Endothelial cell of umbilical vein (primary cell): ENCODE measurements around the gene CCT6B. TPM values are rescaled to one million over a fixed set of nuclear protein-coding genes. Genes with fewer than 3 reads are reported as not detected.

Experiments used
- BruUV-seq: library from RNA; stranded (reverse); fragments of 400-500 nt; replicated peaks from 2 replicates; lab custom pipeline; 2021; lab: Mats Ljungman, UMichigan
- CTCF ChIA-PET: fragments of 300-600, 350-600 bp; sonication (Branson Sonifier 250); formaldehyde crosslinking; loops from one replicate; lab custom pipeline; 2021; ENCODE audit warnings: antibody characterized with exemption, inconsistent platforms; lab: Charles Lee
- POLR2A ChIA-PET: fragments of 300-600, 350-600 bp; sonication (Branson Sonifier 250); formaldehyde crosslinking; loops from one replicate; lab custom pipeline; 2021; ENCODE audit warnings: antibody characterized with exemption, inconsistent platforms; lab: Charles Lee
- DNase-seq: peaks from one replicate; pipeline ENCODE4 v3.0.0-alpha.2; 2011; ENCODE audit warnings: low read depth, low spot score
- FAIRE-seq: peaks from 2 replicates; lab custom pipeline; 2011; peaks lifted over from hg19 to GRCh38; lab: Jason Lieb, UNC
- H2AFZ ChIP-seq: 2 replicates; pipeline ENCODE4 v1.6.0; 2012; ENCODE audit warnings: low read depth, low read length, control low read depth, inconsistent platforms
- H3K27ac ChIP-seq: 2 replicates; pipeline ENCODE4 v1.5.1; 2011; ENCODE audit warnings: low read depth, mild to moderate bottlenecking, control low read depth, low read length, moderate library complexity; ENCODE audit not compliant: insufficient read depth
- H3K27me3 ChIP-seq, 2 experiments: 2 replicates each; pipeline versions ENCODE4 v1.6.0 to v1.6.1; 2011; ENCODE audit warnings: low read length in 2 of 2, mixed read lengths in 1 of 2; ENCODE audit not compliant: control insufficient read depth in 2 of 2, insufficient read depth in 2 of 2
- H3K36me3 ChIP-seq, 2 experiments: 2 replicates in 1 of 2; 3 replicates in 1 of 2; pipeline ENCODE4 v1.5.1; 2011; ENCODE audit warnings: low read length in 2 of 2, mild to moderate bottlenecking in 1 of 2, moderate library complexity in 1 of 2; ENCODE audit not compliant: control insufficient read depth in 2 of 2, insufficient read depth in 2 of 2; ENCODE audit errors: extremely low read depth in 1 of 2
- H3K4me1 ChIP-seq: 3 replicates; pipeline ENCODE4 v1.5.1; 2011; ENCODE audit warnings: mild to moderate bottlenecking, low read length; ENCODE audit not compliant: control insufficient read depth, insufficient read depth; ENCODE audit errors: extremely low read depth
- H3K4me2 ChIP-seq: 2 replicates; pipeline ENCODE4 v1.6.1; 2011; ENCODE audit warnings: low read length, control low read depth, mixed read lengths; ENCODE audit not compliant: insufficient read depth
- H3K4me3 ChIP-seq, 3 experiments: fragments of 200-600 bp in 1 of 3; sonication (generic), shearing (Covaris generic) in 1 of 3; replicated peaks in 1 of 3; 2 replicates each; pipeline ENCODE4 v1.5.1; 2011 to 2016; ENCODE audit warnings: control low read depth in 3 of 3, low read length in 3 of 3, mild to moderate bottlenecking in 2 of 3, inconsistent platforms in 1 of 3, low read depth in 1 of 3, moderate library complexity in 1 of 3; ENCODE audit not compliant: insufficient read depth in 1 of 3
- H3K79me2 ChIP-seq: 2 replicates; pipeline ENCODE4 v1.6.0; 2012; ENCODE audit warnings: low read length, inconsistent platforms; ENCODE audit not compliant: control insufficient read depth, insufficient read depth
- H3K9ac ChIP-seq: replicated peaks from 2 replicates; pipeline ENCODE3; 2011; ENCODE audit warnings: low read length, control low read depth; ENCODE audit not compliant: insufficient read depth; ENCODE audit errors: extremely low read depth
- H3K9me1 ChIP-seq: replicated peaks from 3 replicates; pipeline ENCODE4 v1.6.0; 2011; ENCODE audit warnings: mild to moderate bottlenecking, low read length; ENCODE audit not compliant: control insufficient read depth, insufficient read depth; ENCODE audit errors: extremely low read depth
- H3K9me3 ChIP-seq: replicated peaks from 2 replicates; pipeline ENCODE4 v1.5.1; 2012; ENCODE audit warnings: low read length, inconsistent platforms; ENCODE audit not compliant: control insufficient read depth, insufficient read depth
- H4K20me1 ChIP-seq: replicated peaks from 2 replicates; pipeline ENCODE3; 2011; ENCODE audit warnings: mild to moderate bottlenecking, low read length; ENCODE audit not compliant: control insufficient read depth, insufficient read depth; ENCODE audit errors: extremely low read depth
- EZH2 ChIP-seq: IDR thresholded peaks from 2 replicates; pipeline ENCODE4 v1.6.1; 2012; ENCODE audit warnings: borderline replicate concordance, low read depth, mild to moderate bottlenecking, moderate library complexity, low read length, inconsistent platforms; ENCODE audit not compliant: severe bottlenecking
- FOS ChIP-seq: IDR thresholded peaks from 2 replicates; pipeline ENCODE4 v1.6.1; 2011; ENCODE audit warnings: mild to moderate bottlenecking, low read length, moderate library complexity, borderline replicate concordance; ENCODE audit not compliant: insufficient read depth
- GATA2 ChIP-seq: IDR thresholded peaks from 2 replicates; pipeline ENCODE4 v1.7.0; 2011; ENCODE audit warnings: low read depth, mild to moderate bottlenecking, moderate library complexity, mixed read lengths, low read length; ENCODE audit not compliant: insufficient read length, insufficient read depth
- JUN ChIP-seq: IDR thresholded peaks from 2 replicates; pipeline ENCODE4 v1.6.1; 2011; ENCODE audit warnings: borderline replicate concordance, low read depth; ENCODE audit not compliant: insufficient read length, insufficient read depth
- MYC ChIP-seq: IDR thresholded peaks from one replicate; pipeline ENCODE4 v1.6.1; 2011; ENCODE audit warnings: mild to moderate bottlenecking, low read depth, low read length
- POLR2A ChIP-seq: IDR thresholded peaks from 2 replicates; pipeline ENCODE4 v1.6.1; 2012; ENCODE audit warnings: low read depth, mild to moderate bottlenecking, control low read depth, low read length
- POLR2AphosphoS5 ChIP-seq: IDR thresholded peaks from 2 replicates; pipeline ENCODE4 v1.6.1; 2012; ENCODE audit warnings: low read depth, mild to moderate bottlenecking, control low read depth, low read length, moderate library complexity; ENCODE audit not compliant: insufficient read depth
- dilution Hi-C: fragments of 300-500 bp; cut with MboI; formaldehyde crosslinking; loops from one replicate; pipeline ENCODE4 v1.15.0; 2019; ENCODE audit warnings: low sequenced_read_pairs; ENCODE audit not compliant: extremely low pct_ligation_motif_present
- intact Hi-C: fragments of 100-400 bp; cut with micrococcal nuclease; formaldehyde crosslinking; loops from one replicate; pipeline ENCODE4 v1.10.0; 2022
- polyA plus RNA-seq, 4 experiments: library from polyadenylated mRNA; depleted of rRNA in 3 of 4; stranded (reverse) in 3 of 4; unstranded in 1 of 4; fragments of >200 nt; gene quantifications; 2 replicates each; pipeline versions ENCODE4 v1.2.1 to v1.2.3, GENCODE V29; 2011 to 2012; ENCODE audit warnings: missing spikeins in 1 of 4
- total RNA-seq: library from RNA; stranded (reverse); gene quantifications from 2 replicates; pipeline ENCODE4 v1.2.3, GENCODE V29; 2021
- TF ChIP-seq, protein P1 (sequence below), 2 donors: IDR thresholded peaks; 1 replicate in 1 of 2; 2 replicates in 1 of 2; pipeline ENCODE4 v1.5.1; 2011; ENCODE audit warnings: low read length in 2 of 2, mild to moderate bottlenecking in 2 of 2, moderate library complexity in 2 of 2, control low read depth in 1 of 2, inconsistent platforms in 1 of 2, low read depth in 1 of 2; ENCODE audit not compliant: insufficient read depth in 1 of 2; ENCODE audit errors: extremely low read depth in 1 of 2
- TF ChIP-seq, protein P2 (sequence below): IDR thresholded peaks from 2 replicates; pipeline ENCODE4 v1.6.1; 2011; ENCODE audit not compliant: insufficient read depth, insufficient read length

The CCT6B gene
- total and polyA plus RNA-seq, 2 donors (not counting 3 experiments of a cell fraction or from before 2014, with no cell fraction given): 0.35 to 1.6 TPM

DNA sequence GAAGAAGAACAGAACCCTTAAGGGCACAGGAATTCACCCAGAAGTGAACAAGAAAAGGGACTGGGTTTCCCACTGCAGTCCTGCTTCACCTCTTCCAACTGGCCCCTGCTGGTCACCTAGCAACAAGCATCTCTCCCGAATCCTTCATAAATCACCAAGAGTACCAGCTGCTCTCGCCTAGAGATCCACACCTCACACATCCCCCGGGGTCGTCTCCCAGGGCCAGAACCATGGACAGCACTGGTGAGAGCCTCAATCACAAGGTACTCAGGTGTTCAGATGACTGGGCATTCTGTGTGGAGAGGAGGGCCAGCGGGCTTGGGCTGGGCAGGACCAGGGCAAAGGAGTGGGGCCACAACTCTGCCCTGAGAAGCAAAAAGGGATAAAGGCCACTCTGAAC, 65.9 kb downstream of the CCT6B start:
- FAIRE-seq: no peak
- no peaks in the 10 kb centered on the region for H3K4me1 ChIP-seq
- BruUV-seq: no TSS peak

More for the DNA sequence above, 65.9 kb downstream of the CCT6B start:
- no peak for DNase-seq
- Histone ChIP-seq H3K9me1 (no peaks in the 10 kb centered on the region), H3K36me3 (no peaks in the 10 kb centered on the region), H3K4me2 (no peak overlapping the region), H3K79me2 (no peaks in the 10 kb centered on the region), H3K27ac (no peak overlapping the region), H3K9ac (no peak overlapping the region), H4K20me1 (no peaks in the 10 kb centered on the region), H3K4me3 (no peak overlapping the region), H2AFZ (no peak overlapping the region), H3K9me3 (no peaks in the 10 kb centered on the region), H3K27me3 (no peaks in the 10 kb centered on the region)
- ChIA-PET CTCF (interaction anchor here (0.9 to 1.4 kb wide), 2 partner anchors 353 to 534 kb away, joined by 3 to 4 read pairs; no protein-coding TSS in a partner anchor), POLR2A (no interaction called here)
- dilution Hi-C loops: no loop called here
- intact Hi-C loops: no loop called here
- TF ChIP-seq, protein P1, sequence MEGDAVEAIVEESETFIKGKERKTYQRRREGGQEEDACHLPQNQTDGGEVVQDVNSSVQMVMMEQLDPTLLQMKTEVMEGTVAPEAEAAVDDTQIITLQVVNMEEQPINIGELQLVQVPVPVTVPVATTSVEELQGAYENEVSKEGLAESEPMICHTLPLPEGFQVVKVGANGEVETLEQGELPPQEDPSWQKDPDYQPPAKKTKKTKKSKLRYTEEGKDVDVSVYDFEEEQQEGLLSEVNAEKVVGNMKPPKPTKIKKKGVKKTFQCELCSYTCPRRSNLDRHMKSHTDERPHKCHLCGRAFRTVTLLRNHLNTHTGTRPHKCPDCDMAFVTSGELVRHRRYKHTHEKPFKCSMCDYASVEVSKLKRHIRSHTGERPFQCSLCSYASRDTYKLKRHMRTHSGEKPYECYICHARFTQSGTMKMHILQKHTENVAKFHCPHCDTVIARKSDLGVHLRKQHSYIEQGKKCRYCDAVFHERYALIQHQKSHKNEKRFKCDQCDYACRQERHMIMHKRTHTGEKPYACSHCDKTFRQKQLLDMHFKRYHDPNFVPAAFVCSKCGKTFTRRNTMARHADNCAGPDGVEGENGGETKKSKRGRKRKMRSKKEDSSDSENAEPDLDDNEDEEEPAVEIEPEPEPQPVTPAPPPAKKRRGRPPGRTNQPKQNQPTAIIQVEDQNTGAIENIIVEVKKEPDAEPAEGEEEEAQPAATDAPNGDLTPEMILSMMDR (IDR thresholded peaks at IDR 0.05; ENCODE audit: extremely low read depth in 1 of 2, insufficient read depth in 1 of 2, low read depth in 1 of 2, low read length in 2 of 2): no peak
- TF ChIP-seq MYC: no peak
- TF ChIP-seq FOS: no peak
- no peak for TF ChIP-seq GATA2
- TF ChIP-seq EZH2: no peak
- no peak for TF ChIP-seq JUN
- TF ChIP-seq, protein P2, sequence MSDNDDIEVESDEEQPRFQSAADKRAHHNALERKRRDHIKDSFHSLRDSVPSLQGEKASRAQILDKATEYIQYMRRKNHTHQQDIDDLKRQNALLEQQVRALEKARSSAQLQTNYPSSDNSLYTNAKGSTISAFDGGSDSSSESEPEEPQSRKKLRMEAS: no peak
- no peak for TF ChIP-seq POLR2A
- no peak for TF ChIP-seq POLR2AphosphoS5
